K562 (cell line): Measurements from ENCODE around the gene VKORC1. TPM values are rescaled to one million over a fixed set of nuclear protein-coding genes. Genes with fewer than 3 reads are reported as not detected.

Source experiments
- COPS2 ChIP-seq: fragments of 450-650 bp; conservative IDR thresholded peaks from 2 replicates; pipeline ENCODE4 v1.6.1; 2016; ENCODE audit warnings: mild to moderate bottlenecking, moderate library complexity
- ELF4 ChIP-seq: fragments of 450-650 bp; formaldehyde crosslinking; IDR thresholded peaks from 2 replicates; pipeline ENCODE4 v1.4.0; 2022; ENCODE audit warnings: missing genetic modification characterization
- FOS ChIP-seq: IDR thresholded peaks from 3 replicates; pipeline ENCODE4 v1.6.1; 2011; ENCODE audit not compliant: insufficient read length; ENCODE audit errors: extremely low read depth
- KDM1A ChIP-seq, 2 experiments: fragments of 450-650 bp; IDR thresholded peaks; 2 replicates each; pipeline ENCODE4 v1.6.1; 2016; ENCODE audit warnings: mild to moderate bottlenecking in 2 of 2
- KLF16 ChIP-seq: IDR thresholded peaks from 2 replicates; pipeline ENCODE4 v1.6.1; 2016; ENCODE audit warnings: antibody characterized with exemption
- MAFG ChIP-seq: fragments of 450-650 bp; conservative IDR thresholded peaks from 2 replicates; pipeline ENCODE4 v1.6.1; 2016; ENCODE audit warnings: missing genetic modification characterization, missing compliant biosample characterization
- MITF ChIP-seq: IDR thresholded peaks from 2 replicates; pipeline ENCODE4 v1.6.1; 2014; ENCODE audit warnings: antibody characterized with exemption
- MLX ChIP-seq, 2 experiments: fragments of 450-650 bp in 1 of 2; sonication (generic) in 1 of 2; formaldehyde crosslinking; conservative IDR thresholded peaks; 2 replicates each; pipeline versions ENCODE4 v1.4.0 to v1.8.1; 2020 to 2022; ENCODE audit warnings: mild to moderate bottlenecking in 1 of 2, missing genetic modification reagents in 1 of 2
- NR1H2 ChIP-seq: sonication (generic); formaldehyde crosslinking; IDR thresholded peaks from 2 replicates; pipeline ENCODE4 v1.4.0; 2020; ENCODE audit warnings: mild to moderate bottlenecking, missing genetic modification reagents
- NR2C2 ChIP-seq, 2 experiments: fragments of 200-800 bp in 1 of 2; sonication (Bioruptor generic) in 1 of 2; sonication (generic) in 1 of 2; formaldehyde crosslinking in 1 of 2; IDR thresholded peaks; 2 replicates each; pipeline versions ENCODE4 v1.6.1 to v1.8.0; 2016 to 2022; ENCODE audit warnings: mild to moderate bottlenecking in 1 of 2, missing compliant biosample characterization in 1 of 2, missing genetic modification characterization in 1 of 2, missing genetic modification reagents in 1 of 2
- SRF ChIP-seq, 2 experiments: fragments of 250-450, 450-650 bp in 1 of 2; sonication (Bioruptor Pico) in 1 of 2; sonication (generic) in 1 of 2; formaldehyde crosslinking; IDR thresholded peaks; 2 replicates each; pipeline versions ENCODE4 v1.5.0 to v1.5.1; 2020 to 2022; ENCODE audit warnings: mild to moderate bottlenecking in 1 of 2, missing genetic modification reagents in 1 of 2
- TGIF2 ChIP-seq: sonication (generic); formaldehyde crosslinking; IDR thresholded peaks from 2 replicates; pipeline ENCODE4 v1.8.1; 2022; ENCODE audit warnings: mild to moderate bottlenecking, missing genetic modification reagents, moderate library complexity
- USF1 ChIP-seq: sonication (generic); formaldehyde crosslinking; IDR thresholded peaks from 2 replicates; pipeline ENCODE4 v1.9.0; 2022; ENCODE audit warnings: mild to moderate bottlenecking, missing genetic modification reagents
- ZNF224 ChIP-seq: sonication (generic); formaldehyde crosslinking; IDR thresholded peaks from 2 replicates; pipeline ENCODE4 v1.8.0; 2022; ENCODE audit warnings: mild to moderate bottlenecking, missing genetic modification reagents
- ZNF274 ChIP-seq: IDR thresholded peaks from 2 replicates; pipeline ENCODE4 v1.6.1; 2011; ENCODE audit warnings: low read depth, mild to moderate bottlenecking, low read length, moderate library complexity, borderline replicate concordance
- ZNF408 ChIP-seq: fragments of 250-450 bp; sonication (Bioruptor Pico); IDR thresholded peaks from 2 replicates; pipeline ENCODE4 v1.4.0; 2020; ENCODE audit warnings: low read depth, mild to moderate bottlenecking, moderate library complexity
- ZNF431 ChIP-seq: sonication (generic); formaldehyde crosslinking; IDR thresholded peaks from 2 replicates; pipeline ENCODE4 v1.8.0; 2022; ENCODE audit warnings: mild to moderate bottlenecking, missing genetic modification reagents
- ZNF668 ChIP-seq: fragments of 250-450 bp; sonication (Bioruptor Pico); IDR thresholded peaks from 2 replicates; pipeline ENCODE4 v1.8.0; 2022; ENCODE audit warnings: mild to moderate bottlenecking, inconsistent platforms
- polyA plus RNA-seq, 8 experiments: library from polyadenylated mRNA; depleted of rRNA in 4 of 8; stranded (reverse) in 5 of 8; unstranded in 3 of 8; fragments of >200 nt; fragmentation: Nextera tagmentation in 2 of 8; fragmentation: Illumina TruSeq in 1 of 8; extraction: Ambion mirVana in 2 of 8; extraction: Trizol in 1 of 8; gene quantifications; 2 replicates each; pipeline versions ENCODE4 v1.2.1 to v1.2.3, GENCODE V29; 2011 to 2014; ENCODE audit warnings: inconsistent platforms in 1 of 8, missing spikeins in 1 of 8
- total RNA-seq, 7 experiments: library from RNA; depleted of rRNA in 6 of 7; stranded (reverse); fragments of >200 nt in 6 of 7; fragmentation: Illumina TruSeq in 2 of 7; extraction: Trizol in 2 of 7; gene quantifications; 2 replicates each; pipeline versions ENCODE4 v1.2.1 to v1.2.3, GENCODE V29; 2011 to 2021; ENCODE audit warnings: low replicate concordance in 1 of 7

Gene VKORC1
- total and polyA plus RNA-seq, 9 of the 15 experiments (the other 6 are each of a cell fraction or from before 2014, with no cell fraction given): 30.0 to 119 (median 62.1) TPM

- TF ChIP-seq MLX (CRISPR knock-in tag; conservative IDR thresholded peaks at IDR 0.05) (no peak), ZNF408 (CRISPR knock-in tag) (0 out of 2 replicates have a peak, but pooled peaks have one; percentile 21), MAFG (no peak), KLF16 (no peak), SRF (CRISPR knock-in tag; IDR thresholded peaks at IDR 0.05) (no peak), ZNF431 (CRISPR knock-in tag) (0 out of 2 replicates have a peak, but pooled peaks have one; percentile 1), ZNF224 (CRISPR knock-in tag) (0 out of 2 replicates have a peak, but pooled peaks have one; percentile 60), TGIF2 (peak; percentile 53; the same call in 1 of the 2 replicates), NR2C2 (CRISPR knock-in tag; IDR thresholded peaks at IDR 0.05) (no peak), NR2C2 (tag; IDR thresholded peaks at IDR 0.05) (no peak), NR1H2 (CRISPR knock-in tag) (no peak), ZNF274 (no peak), KDM1A (IDR thresholded peaks at IDR 0.05) (no peak), FOS (no peak), USF1 (CRISPR knock-in tag) (no peak; the same call in 1 of the 2 replicates), ELF4 (0 out of 2 replicates have a peak, but pooled peaks have one; percentile 19), COPS2 (no peak), ZNF668 (CRISPR knock-in tag) (no peak), MITF (no peak)
These were observed 21.2 kb downstream of the VKORC1 start (continued) for GRCh38 chr16:31073142-31073969.
